Right ventricle myocardium inferior (tissue), 1 donor: ENCODE results near the gene SORCS2. TPM values are rescaled to one million over a fixed set of nuclear protein-coding genes. Genes with fewer than 3 reads are reported as not detected.

Experiments
- ATAC-seq: fragments of 200-7000 bp; cut with Tn5 transposase; one replicate; pipeline ENCODE4 v1.9.1; 2020; ENCODE audit warnings: mild to moderate bottlenecking, moderate library complexity
- DNase-seq: peaks from one replicate; pipeline ENCODE4 v3.0.0; 2021; ENCODE audit errors: missing footprints
- intact Hi-C: fragments of 100-400 bp; cut with DNase I; formaldehyde crosslinking; loops from one replicate; pipeline ENCODE4 v1.11.0; 2022
- total RNA-seq: library from RNA; stranded (reverse); fragmentation: NEBNext Ultra II Directional; extraction: Animal tissue kit (Norgen Biotek cat#: 25700); gene quantifications from one replicate; pipeline ENCODE4 v1.2.1, GENCODE V29; 2021
- donor health status: DM: no; HTN: yes; CAD: no; lungs with severe emphysema.

Gene SORCS2
- total RNA-seq, 1 donor from 2014 or later = 1.1 TPM

DNA sequence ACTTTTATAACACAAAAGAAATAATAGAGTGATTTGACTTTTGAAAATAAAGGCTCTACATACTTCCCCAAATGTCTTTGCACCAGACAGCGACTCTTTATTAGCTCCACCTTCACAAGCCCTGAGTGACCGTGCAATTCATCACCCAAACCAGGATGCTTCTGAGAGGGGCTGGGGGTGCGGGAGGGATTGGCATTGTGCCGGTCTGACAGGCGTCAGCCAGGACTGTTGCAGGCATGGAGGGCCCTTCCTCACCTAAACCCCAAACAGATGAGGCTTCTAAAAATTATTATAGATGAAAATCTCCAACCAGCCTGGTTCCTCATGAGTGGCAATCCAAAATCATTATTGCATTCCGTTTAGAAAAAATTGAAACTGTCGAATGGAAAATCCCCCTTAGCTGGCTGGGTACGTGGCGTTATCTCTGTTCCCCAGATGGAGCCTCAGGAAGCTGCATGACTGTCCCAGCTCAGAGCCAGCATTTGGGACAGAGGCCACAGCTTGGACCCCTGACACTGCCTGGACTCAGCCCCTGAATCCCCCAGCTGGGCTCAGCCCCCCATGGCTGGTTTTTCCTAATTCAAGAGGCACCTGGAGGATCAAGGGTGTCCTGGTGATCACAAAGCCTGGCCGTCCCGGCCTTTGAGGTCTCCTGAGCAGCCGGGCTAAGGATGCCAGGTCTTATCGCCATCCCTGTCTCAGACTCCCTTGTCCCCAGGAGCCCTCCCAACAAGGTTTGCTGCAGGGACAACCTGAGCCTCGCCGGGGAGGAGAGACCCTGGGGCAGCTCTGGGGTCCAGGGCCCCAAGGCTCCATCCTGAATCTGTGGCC lies 60.4 kb downstream of the SORCS2 start:
- ATAC-seq (no peak), DNase-seq (no peak)
- intact Hi-C loops = no loop called here

- ATAC-seq = no peak
- intact Hi-C loops = no loop called here
Observed at GRCh38 chr4:7253341-7253700, 61.0 kb downstream of the SORCS2 start.

DNA sequence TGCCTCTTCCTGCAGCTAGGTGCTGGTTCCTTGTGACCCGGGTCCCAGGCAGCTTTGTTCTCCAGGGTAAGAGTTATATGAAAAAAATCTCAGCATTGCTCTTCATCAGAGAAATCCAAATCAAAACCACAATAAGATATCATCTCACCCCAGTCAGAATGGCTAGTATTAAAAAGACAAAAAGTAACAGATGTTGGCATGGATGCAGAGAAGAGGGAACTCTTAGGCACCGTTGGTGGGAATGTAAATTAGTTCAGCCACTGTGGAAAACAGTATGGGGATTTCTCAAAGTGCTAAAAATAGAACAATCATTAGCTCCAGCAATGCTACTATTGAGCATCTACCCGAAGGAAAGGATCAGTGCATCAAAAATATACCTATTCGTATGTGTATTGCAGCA lies 61.5 kb downstream of the SORCS2 start:
- ATAC-seq (no peak), DNase-seq (no peak)
- intact Hi-C loops = no loop called here

More at GRCh38 chr4:7253341-7253700, 61.0 kb downstream of the SORCS2 start:
- DNase-seq = no peak

GRCh38 chr4:7254736-7255487 lies 62.6 kb downstream of the SORCS2 start:
- intact Hi-C loops = loop anchor here (5.0 kb wide), 1 partner anchor 63 kb away; the partner anchor contains the start of gene SORCS2
- DNase-seq (no peak), ATAC-seq (no peak)

DNA sequence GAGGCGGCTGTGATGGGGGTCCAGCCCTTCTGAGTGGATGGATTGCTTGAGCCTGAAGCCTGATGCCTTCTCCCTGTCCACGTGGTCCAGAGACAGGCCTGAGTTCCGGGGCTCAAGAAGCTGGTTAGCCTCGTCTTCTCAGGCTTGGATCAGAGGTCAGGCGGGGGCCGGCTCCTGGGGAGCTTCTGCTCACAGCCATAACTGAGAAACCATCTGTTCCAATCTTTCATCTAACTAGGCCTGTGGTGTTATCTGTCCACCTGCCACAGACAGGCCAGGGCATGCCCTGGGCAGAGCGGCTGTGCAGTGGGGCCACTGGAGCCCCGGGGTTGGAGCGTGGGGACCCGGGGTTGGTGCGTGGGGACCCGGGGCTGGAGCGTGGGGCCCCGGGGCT lies 63.1 kb downstream of the SORCS2 start:
- DNase-seq (no peak), ATAC-seq (no peak)
- intact Hi-C loops = loop anchor here (5.0 kb wide), 1 partner anchor 63 kb away; the partner anchor contains the start of gene SORCS2

GRCh38 chr4:7255996-7256395 lies 63.7 kb downstream of the SORCS2 start:
- ATAC-seq = no peak
- intact Hi-C loops = loop anchor here (2.0 to 5.0 kb wide), 2 partner anchors 49 to 64 kb away; partner anchors contain the start of gene SORCS2
- no peak for DNase-seq

GRCh38 chr4:7256984-7257810 lies 64.9 kb downstream of the SORCS2 start:
- ATAC-seq (peak; percentile 82), DNase-seq (no peak)
- intact Hi-C loops = loop anchor here (2.0 to 5.0 kb wide), 2 partner anchors 50 to 65 kb away; partner anchors contain the start of gene SORCS2

GRCh38 chr4:7259039-7259438 lies 66.7 kb downstream of the SORCS2 start:
- intact Hi-C loops = loop anchor here (5.0 kb wide), 1 partner anchor 67 kb away; the partner anchor contains the start of gene SORCS2
- ATAC-seq (no peak), DNase-seq (no peak)

- no peak for ATAC-seq
- no peak for DNase-seq
- intact Hi-C loops = no loop called here
Observed at GRCh38 chr4:7260569-7260968, 68.2 kb downstream of the SORCS2 start.

GRCh38 chr4:7261087-7261486 lies 68.7 kb downstream of the SORCS2 start:
- DNase-seq = no peak
- intact Hi-C loops = no loop called here
- peak; percentile 17 for ATAC-seq

DNA sequence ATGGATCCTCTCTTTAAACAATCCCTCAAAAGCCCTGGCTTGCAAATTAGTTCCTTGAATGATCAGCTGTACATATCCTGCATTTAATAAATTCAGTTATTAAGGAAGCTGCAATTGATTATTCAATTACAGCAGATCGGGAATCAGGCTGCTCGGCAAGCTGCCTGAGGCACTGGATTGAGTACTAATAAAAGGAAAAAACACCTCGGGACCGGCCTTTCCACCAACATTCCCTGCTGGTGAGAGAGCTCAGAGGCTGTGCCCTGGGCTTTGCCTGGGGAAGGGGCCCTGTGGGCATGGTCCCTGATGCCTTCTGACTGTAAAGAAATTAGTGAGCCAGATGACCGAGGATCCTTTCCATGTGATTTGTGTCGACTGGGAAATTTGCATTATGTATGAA lies 69.2 kb downstream of the SORCS2 start:
- ATAC-seq = no peak
- intact Hi-C loops = no loop called here

DNA sequence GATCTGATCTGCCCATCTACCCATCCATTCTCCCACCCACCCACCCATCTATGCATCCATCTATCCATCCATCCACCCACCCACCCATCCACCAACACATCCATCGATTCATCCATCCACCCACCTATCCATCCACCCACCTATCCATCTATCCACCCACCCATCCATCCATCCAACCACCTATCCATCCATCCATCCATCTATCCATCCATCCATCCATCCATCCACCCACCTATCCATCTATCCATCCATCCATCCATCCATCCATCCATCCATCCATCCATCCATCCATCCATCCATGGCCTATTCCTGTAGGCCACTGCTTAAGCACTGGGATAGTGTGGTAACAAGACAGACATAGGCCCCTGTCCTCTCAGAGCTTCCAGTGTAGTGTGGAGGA lies 69.8 kb downstream of the SORCS2 start:
- ATAC-seq (no peak), DNase-seq (no peak)
- intact Hi-C loops = no loop called here

More for the DNA sequence above, 69.2 kb downstream of the SORCS2 start:
- DNase-seq = no peak

DNA sequence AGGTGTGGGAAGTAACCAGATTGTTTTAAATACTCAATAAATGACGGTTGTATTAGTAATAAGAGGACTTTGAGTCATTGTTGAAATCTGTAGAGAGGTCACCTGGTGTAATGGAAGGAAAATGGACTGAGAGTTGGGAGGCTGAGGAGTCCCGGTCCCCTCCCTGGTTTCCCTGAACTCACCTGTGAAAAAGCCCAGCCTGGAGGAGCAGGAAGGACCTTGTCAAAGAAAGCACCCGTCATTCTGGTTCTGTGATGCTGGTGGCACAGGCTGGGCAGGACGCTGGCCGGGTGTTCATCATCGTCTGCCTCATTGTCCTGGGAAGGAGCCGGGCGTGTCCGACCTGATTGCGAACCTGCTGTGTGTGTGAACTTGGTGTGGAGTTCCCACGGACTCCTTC lies 70.8 kb downstream of the SORCS2 start:
- intact Hi-C loops = no loop called here
- ATAC-seq (no peak), DNase-seq (no peak)

DNA sequence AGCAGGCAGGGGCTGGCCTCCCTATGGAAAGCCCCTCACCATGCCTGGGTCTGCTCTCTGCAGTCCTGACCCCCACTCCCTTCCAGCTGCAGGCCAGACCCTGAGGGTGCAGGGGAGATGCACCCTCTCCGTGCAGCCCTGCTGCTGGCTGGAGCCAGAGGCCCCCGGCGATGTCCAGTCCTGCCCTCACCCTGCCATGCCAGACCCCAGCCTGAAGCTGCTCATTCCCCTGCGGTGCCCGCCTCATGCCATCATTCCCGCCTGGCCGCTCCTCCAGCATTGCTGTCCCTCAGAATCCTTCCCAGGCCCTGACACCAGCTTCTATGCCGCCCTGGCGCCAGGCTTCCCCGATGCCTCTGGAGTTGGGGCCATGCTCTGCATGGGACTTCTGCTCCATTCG lies 72.4 kb downstream of the SORCS2 start:
- intact Hi-C loops = no loop called here
- DNase-seq (no peak), ATAC-seq (no peak)

DNA sequence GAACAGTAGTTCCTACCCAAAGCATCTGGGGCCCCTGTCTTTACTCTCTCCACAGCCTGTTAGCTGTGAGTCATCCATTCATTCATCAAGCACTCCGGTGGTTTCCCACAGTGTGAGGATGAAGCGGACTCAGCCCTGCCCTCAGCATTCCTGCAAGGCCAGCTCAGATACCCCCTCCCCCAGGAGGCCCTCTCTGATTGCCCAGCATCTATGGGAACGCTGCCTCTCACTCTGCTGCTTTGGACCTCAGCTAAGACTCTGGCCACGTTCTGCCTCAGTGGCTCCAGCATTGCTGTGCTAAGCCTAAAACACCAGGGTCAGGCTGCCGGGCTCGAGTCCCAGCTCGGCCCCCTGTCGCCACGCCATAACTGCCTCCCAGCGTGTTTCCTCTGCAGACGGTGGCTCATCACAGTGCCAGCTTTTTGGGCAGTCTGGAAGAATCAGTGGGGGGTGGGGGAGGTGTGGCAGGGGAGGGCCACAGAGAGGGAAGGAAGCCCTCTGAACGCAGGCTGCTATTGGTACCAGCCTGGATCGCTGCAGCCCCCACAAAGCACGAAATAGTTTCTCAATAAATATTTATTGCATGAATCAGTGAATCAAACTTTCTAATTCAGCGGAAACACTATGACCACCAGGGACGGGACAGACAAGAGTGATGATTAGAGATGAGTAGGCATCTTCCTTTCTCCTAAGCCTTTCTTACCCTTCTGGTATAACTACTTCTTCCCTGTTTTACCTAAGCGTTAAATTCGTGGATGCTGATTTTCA lies 74.4 kb downstream of the SORCS2 start:
- intact Hi-C loops = no loop called here
- DNase-seq = no peak

DNA sequence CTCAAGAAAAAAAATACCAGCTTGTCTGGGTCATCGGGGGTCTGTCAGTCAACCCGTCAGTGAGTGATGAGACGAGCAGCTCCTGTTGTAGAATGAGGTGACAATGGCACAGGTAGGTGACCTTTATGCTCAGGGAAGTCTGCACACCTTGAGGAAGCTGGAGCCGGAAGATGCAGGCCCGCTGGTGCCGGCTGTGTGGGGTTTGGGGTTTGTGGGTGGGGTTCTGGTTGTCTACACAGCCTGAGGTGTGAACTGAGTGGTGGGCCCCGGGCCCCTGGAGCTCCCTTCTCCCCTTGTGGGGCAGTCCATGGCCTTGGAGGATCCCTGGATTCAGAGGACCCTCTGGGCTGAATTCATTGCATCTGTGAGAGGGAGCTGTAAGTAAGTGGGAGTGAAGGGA lies 75.5 kb downstream of the SORCS2 start:
- no peak for ATAC-seq
- no peak for DNase-seq
- intact Hi-C loops = no loop called here

More for the DNA sequence above, 74.4 kb downstream of the SORCS2 start:
- no peak for ATAC-seq

- intact Hi-C loops = no loop called here
- no peak for DNase-seq
- ATAC-seq = no peak
Observed at GRCh38 chr4:7268941-7269340, 76.6 kb downstream of the SORCS2 start.

- DNase-seq = no peak
- intact Hi-C loops = no loop called here
- no peak for ATAC-seq
Observed at GRCh38 chr4:7270121-7270520, 77.8 kb downstream of the SORCS2 start.
